HCT116 (cell line): ENCODE data around the gene NEURL3. TPM values are rescaled to one million over a fixed set of nuclear protein-coding genes. Genes with fewer than 3 reads are reported as not detected.

Source experiments
- ATAC-seq: fragments of 200-7000 bp; cut with Tn5 transposase; 2 replicates; pipeline ENCODE4 v1.9.1; 2020; ENCODE audit warnings: mild to moderate bottlenecking, moderate library complexity
- BruUV-seq: library from RNA; stranded (reverse); fragments of 400-500 nt; replicated peaks from 2 replicates; lab custom pipeline; 2021; lab: Mats Ljungman, UMichigan
- CTCF ChIA-PET: fragments of 300-600 bp; sonication (Branson Sonifier 250); formaldehyde crosslinking; loops from one replicate; lab custom pipeline; 2021; ENCODE audit warnings: antibody characterized with exemption; lab: Charles Lee
- POLR2A ChIA-PET: fragments of 300-600, 350-600 bp; sonication (Branson Sonifier 250); formaldehyde crosslinking; loops from one replicate; lab custom pipeline; 2021; ENCODE audit warnings: antibody characterized with exemption; lab: Charles Lee
- RAD21 ChIA-PET, 2 experiments: fragments of 300-600 bp; sonication (Branson Sonifier 250); formaldehyde crosslinking; loops; one replicate each; lab custom pipeline; 2023; ENCODE audit warnings: low total read pairs in 2 of 2; ENCODE audit not compliant: uncharacterized antibody in 2 of 2, unreplicated experiment in 2 of 2, low non-redundant PET in 1 of 2; lab: Charles Lee
- DNase-seq: peaks from one replicate; pipeline ENCODE4 v3.0.0-alpha.2; 2010; ENCODE audit warnings: low read depth, low spot score
- H2AFZ ChIP-seq: fragments of 200-600 bp; shearing (Covaris generic), sonication (generic); 2 replicates; pipeline ENCODE4 v1.6.1; 2017; ENCODE audit warnings: low read depth, mixed run types, mixed read lengths, antibody characterized with exemption, low read length; ENCODE audit not compliant: poor library complexity, severe bottlenecking
- H3K27ac ChIP-seq: 2 replicates; pipeline ENCODE4 v1.5.1; 2012; ENCODE audit warnings: low read depth, low read length
- H3K27me3 ChIP-seq: fragments of 200-600 bp; sonication (generic); 2 replicates; pipeline ENCODE4 v1.6.1; 2016; ENCODE audit warnings: mixed run types, low read length, mixed read lengths; ENCODE audit not compliant: insufficient read depth
- H3K36me3 ChIP-seq, 2 experiments: fragments of 200-500 bp in 1 of 2; fragments of 200-600 bp in 1 of 2; sonication (Bioruptor generic) in 1 of 2; sonication (generic) in 1 of 2; 2 replicates each; pipeline versions ENCODE4 v1.5.1 to v1.6.1; 2014 to 2016; ENCODE audit warnings: low read length in 2 of 2, inconsistent platforms in 1 of 2, mixed read lengths in 1 of 2, mixed run types in 1 of 2; ENCODE audit not compliant: insufficient read depth in 2 of 2, control insufficient read depth in 1 of 2
- H3K4me1 ChIP-seq, 2 experiments: fragments of 200-600 bp in 1 of 2; sonication (generic) in 1 of 2; 2 replicates each; pipeline versions ENCODE4 v1.5.1 to v1.6.1; 2012 to 2017; ENCODE audit warnings: low read length in 2 of 2, inconsistent platforms in 1 of 2, mild to moderate bottlenecking in 1 of 2, mixed read lengths in 1 of 2, mixed run types in 1 of 2, moderate library complexity in 1 of 2; ENCODE audit not compliant: insufficient read depth in 2 of 2, control insufficient read depth in 1 of 2
- H3K4me2 ChIP-seq: fragments of 200-600 bp; sonication (generic); 2 replicates; pipeline ENCODE4 v1.6.1; 2017; ENCODE audit warnings: mixed run types, low read length, mixed read lengths
- H3K4me3 ChIP-seq, 2 experiments: fragments of 200-600 bp in 1 of 2; sonication (generic) in 1 of 2; replicated peaks in 1 of 2; 2 replicates each; pipeline ENCODE4 v1.5.1; 2011 to 2016; ENCODE audit warnings: low read length in 2 of 2, control low read depth in 1 of 2, low read depth in 1 of 2, mild to moderate bottlenecking in 1 of 2, mixed read lengths in 1 of 2, mixed run types in 1 of 2
- H3K79me2 ChIP-seq: fragments of 200-600 bp; sonication (generic); 2 replicates; pipeline ENCODE4 v1.6.1; 2017; ENCODE audit warnings: mild to moderate bottlenecking, mixed run types, low read length, moderate library complexity, mixed read lengths; ENCODE audit not compliant: insufficient read depth
- H3K9ac ChIP-seq: fragments of 200-600 bp; sonication (generic); 2 replicates; pipeline ENCODE4 v1.6.1; 2016; ENCODE audit warnings: low read length, mixed read lengths
- H3K9me2 ChIP-seq: fragments of 200-600 bp; sonication (generic), shearing (Covaris generic); 2 replicates; pipeline ENCODE4 v1.6.1; 2017; ENCODE audit warnings: mixed run types, mild to moderate bottlenecking, moderate library complexity; ENCODE audit not compliant: insufficient read depth
- H3K9me3 ChIP-seq, 2 experiments: fragments of 200-500 bp in 1 of 2; fragments of 200-600 bp in 1 of 2; sonication (Bioruptor generic) in 1 of 2; sonication (generic) in 1 of 2; 2 replicates each; pipeline ENCODE4 v1.6.1; 2014 to 2017; ENCODE audit warnings: low read length in 2 of 2, mixed read lengths in 2 of 2, inconsistent platforms in 1 of 2, low read depth in 1 of 2, mild to moderate bottlenecking in 1 of 2, mixed run types in 1 of 2, moderate library complexity in 1 of 2; ENCODE audit not compliant: control insufficient read depth in 1 of 2, insufficient read depth in 1 of 2
- H4K20me1 ChIP-seq: fragments of 200-600 bp; sonication (generic), shearing (Covaris generic); 2 replicates; pipeline ENCODE4 v1.6.1; 2017; ENCODE audit warnings: mixed run types, mild to moderate bottlenecking, moderate library complexity; ENCODE audit not compliant: insufficient read depth
- ATF3 ChIP-seq: IDR thresholded peaks from 2 replicates; pipeline ENCODE4 v1.6.1; 2012
- CTCF ChIP-seq, 3 experiments: fragments of 200-600 bp in 1 of 3; sonication (generic) in 1 of 3; IDR thresholded peaks in 2 of 3; conservative IDR thresholded peaks in 1 of 3; 2 replicates each; pipeline ENCODE4 v1.5.1; 2012 to 2017; ENCODE audit warnings: low read depth in 2 of 3, low read length in 2 of 3, antibody characterized with exemption in 1 of 3, borderline replicate concordance in 1 of 3, control low read depth in 1 of 3, mild to moderate bottlenecking in 1 of 3, mixed read lengths in 1 of 3, mixed run types in 1 of 3, moderate library complexity in 1 of 3; ENCODE audit not compliant: insufficient read depth in 1 of 3
- ELF1 ChIP-seq: IDR thresholded peaks from 2 replicates; pipeline ENCODE4 v1.6.1; 2012; ENCODE audit warnings: low read depth, borderline replicate concordance
- EZH2 ChIP-seq: fragments of 200-600 bp; sonication (generic); IDR thresholded peaks from 2 replicates; pipeline ENCODE4 v1.6.1; 2017; ENCODE audit warnings: antibody characterized with exemption, mixed run types
- EZH2phosphoT487 ChIP-seq: fragments of 200-600 bp; IDR thresholded peaks from 2 replicates; pipeline ENCODE4 v1.6.1; 2018; ENCODE audit warnings: antibody characterized with exemption, borderline replicate concordance
- FOSL1 ChIP-seq: IDR thresholded peaks from 2 replicates; pipeline ENCODE4 v1.6.1; 2012; ENCODE audit warnings: low read depth
- JUND ChIP-seq: IDR thresholded peaks from 2 replicates; pipeline ENCODE4 v1.6.1; 2012
- MAX ChIP-seq: IDR thresholded peaks from 2 replicates; pipeline ENCODE4 v1.6.1; 2012
- POLR2A ChIP-seq: IDR thresholded peaks from 2 replicates; pipeline ENCODE4 v1.7.0; 2011; ENCODE audit warnings: borderline replicate concordance; ENCODE audit not compliant: insufficient read depth, insufficient read length; ENCODE audit errors: extremely low read depth
- POLR2AphosphoS5 ChIP-seq: IDR thresholded peaks from 2 replicates; pipeline ENCODE4 v1.6.1; 2011; ENCODE audit warnings: mild to moderate bottlenecking, low read depth, low read length, moderate library complexity
- SP1 ChIP-seq: IDR thresholded peaks from 2 replicates; pipeline ENCODE4 v1.6.1; 2012; ENCODE audit warnings: low read depth
- SRF ChIP-seq: IDR thresholded peaks from 2 replicates; pipeline ENCODE4 v1.6.1; 2012; ENCODE audit warnings: low read depth
- TCF7L2 ChIP-seq: IDR thresholded peaks from 2 replicates; pipeline ENCODE4 v1.7.0; 2011; ENCODE audit warnings: borderline replicate concordance, inconsistent platforms; ENCODE audit not compliant: insufficient read depth, insufficient read length; ENCODE audit errors: extremely low read depth
- YY1 ChIP-seq: IDR thresholded peaks from 2 replicates; pipeline ENCODE4 v1.6.1; 2011; ENCODE audit warnings: low read length, low read depth, moderate library complexity, mild to moderate bottlenecking; ENCODE audit not compliant: insufficient replicate concordance; ENCODE audit errors: extremely low read depth
- ZFX ChIP-seq: fragments of 450-650 bp; IDR thresholded peaks from 2 replicates; pipeline ENCODE4 v1.6.1; 2017
- ZNF274 ChIP-seq: fragments of 200-500 bp; sonication (Bioruptor generic); IDR thresholded peaks from 2 replicates; pipeline ENCODE4 v1.6.1; 2014; ENCODE audit warnings: mild to moderate bottlenecking, low read depth, low read length, inconsistent platforms
- intact Hi-C: fragments of 100-400 bp; cut with micrococcal nuclease; formaldehyde crosslinking; loops from 2 replicates; pipeline ENCODE4 v1.10.0; 2022
- total RNA-seq: library from RNA; stranded (reverse); gene quantifications from one replicate; pipeline ENCODE4 v1.2.1, GENCODE V29; 2021; ENCODE audit not compliant: unreplicated experiment

NEURL3 gene
- total RNA-seq, 1 experiment from 2014 or later: not detected

- ChIA-PET RAD21 (no interaction called here), CTCF (interaction anchor here (0.9 kb wide), 1 partner anchor 24 kb away, joined by 5 read pairs; no protein-coding TSS in a partner anchor), POLR2A (no interaction called here)
- no peak overlapping the region for H3K27ac ChIP-seq
- no peak overlapping the region for H3K4me2 ChIP-seq
- no peaks in the 10 kb centered on the region for H3K36me3 ChIP-seq
- no peak overlapping the region for H3K9ac ChIP-seq
- no peaks in the 10 kb centered on the region for H3K9me2 ChIP-seq
- DNase-seq (no peak), ATAC-seq (no peak)
- no peaks in the 10 kb centered on the region for H3K27me3 ChIP-seq
- H2AFZ ChIP-seq: no peak overlapping the region
- no peaks in the 10 kb centered on the region for H3K79me2 ChIP-seq
- TF ChIP-seq SRF (no peak), YY1 (no peak), ELF1 (no peak), POLR2A (no peak)
- H3K4me1 ChIP-seq: peaks cover 12 to 31% of the 10 kb centered on the region in 2 experiments
- intact Hi-C loops: no loop called here
- H4K20me1 ChIP-seq: no peaks in the 10 kb centered on the region
- H3K9me3 ChIP-seq: no peaks in the 10 kb centered on the region
- BruUV-seq: no TSS peak
- H3K4me3 ChIP-seq: no peak overlapping the region
These were observed 24.9 kb upstream of the NEURL3 start for GRCh38 chr2:96530144-96530430.

GRCh38 chr2:96529376-96530143 lies 24.4 kb upstream of the NEURL3 start:
- Histone ChIP-seq H3K4me1 (peaks cover 12 to 31% of the 10 kb centered on the region in 2 experiments), H3K9me2 (no peaks in the 10 kb centered on the region), H4K20me1 (no peaks in the 10 kb centered on the region), H3K4me3 (no peak overlapping the region), H3K27ac (no peak overlapping the region), H3K36me3 (no peaks in the 10 kb centered on the region), H2AFZ (no peak overlapping the region), H3K9ac (no peak overlapping the region), H3K9me3 (no peaks in the 10 kb centered on the region), H3K79me2 (no peaks in the 10 kb centered on the region), H3K27me3 (no peaks in the 10 kb centered on the region), H3K4me2 (no peak overlapping the region)
- CTCF ChIA-PET: interaction anchor here (0.9 kb wide), 1 partner anchor 25 kb away, joined by 5 read pairs; no protein-coding TSS in a partner anchor
- intact Hi-C loops: no loop called here
- DNase-seq: no peak
- BruUV-seq: no TSS peak
- POLR2A ChIA-PET: no interaction called here
- RAD21 ChIA-PET: no interaction called here
- ATAC-seq: no peak
- no peak for TF ChIP-seq YY1
- no peak for TF ChIP-seq EZH2phosphoT487
- TF ChIP-seq MAX: no peak
- TF ChIP-seq ZFX: no peak
- TF ChIP-seq POLR2AphosphoS5: no peak
- TF ChIP-seq ZNF274: no peak
- no peak for TF ChIP-seq EZH2
- no peak for TF ChIP-seq TCF7L2
- no peak for TF ChIP-seq SRF
- no peak for TF ChIP-seq CTCF (IDR thresholded peaks at IDR 0.05 in 2 of 3, conservative IDR thresholded peaks at IDR 0.05 in 1 of 3; ENCODE audit: borderline replicate concordance in 1 of 3, insufficient read depth in 1 of 3, low read depth in 2 of 3, low read length in 2 of 3)
- no peak for TF ChIP-seq SP1
- no peak for TF ChIP-seq JUND
- TF ChIP-seq ATF3: no peak
- no peak for TF ChIP-seq FOSL1
